RWPE2 (cell line): ENCODE data around the gene NUFIP2.
"Not testable (repeated sequence)": the region's sequence is repeated elsewhere in the genome, so short reads cannot be mapped to it uniquely, and the experiment has no call there.

Experiments used
- ATAC-seq: fragments of 200-7000 bp; cut with Tn5 transposase; 3 replicates; pipeline ENCODE4 v1.9.1; 2021; ENCODE audit warnings: low read depth
- DNase-seq: peaks from one replicate; pipeline ENCODE4 v3.0.0-alpha.2; 2020; ENCODE audit warnings: low spot score
- H3K27ac ChIP-seq: fragments of 450-650 bp; 2 replicates; pipeline ENCODE4 v1.5.1; 2017; ENCODE audit warnings: mild to moderate bottlenecking; ENCODE audit not compliant: poor library complexity, severe bottlenecking
- H3K27me3 ChIP-seq: fragments of 250-450 bp; sonication (Bioruptor Pico); 2 replicates; pipeline ENCODE4 v1.5.1; 2021; ENCODE audit warnings: mild to moderate bottlenecking, moderate library complexity; ENCODE audit not compliant: insufficient read depth, poor library complexity, severe bottlenecking
- H3K36me3 ChIP-seq: fragments of 250-450 bp; sonication (Bioruptor Pico); 2 replicates; pipeline ENCODE4 v1.5.1; 2020; ENCODE audit warnings: low read depth, mild to moderate bottlenecking, moderate library complexity
- H3K4me1 ChIP-seq: fragments of 250-450 bp; sonication (Bioruptor Pico); 2 replicates; pipeline ENCODE4 v1.5.1; 2021; ENCODE audit warnings: mild to moderate bottlenecking, moderate library complexity; ENCODE audit not compliant: insufficient read depth, poor library complexity, severe bottlenecking
- H3K4me3 ChIP-seq: fragments of 250-450 bp; sonication (Bioruptor Pico); 2 replicates; pipeline ENCODE4 v1.5.1; 2021; ENCODE audit warnings: mild to moderate bottlenecking, moderate library complexity; ENCODE audit not compliant: severe bottlenecking
- H3K9me3 ChIP-seq: fragments of 250-450 bp; sonication (Bioruptor Pico); 2 replicates; pipeline ENCODE4 v1.5.1; 2021; ENCODE audit warnings: mild to moderate bottlenecking, moderate library complexity; ENCODE audit not compliant: severe bottlenecking
- CTCF ChIP-seq: fragments of 450-650 bp; IDR thresholded peaks from one replicate; pipeline ENCODE4 v1.5.1; 2017; ENCODE audit warnings: mild to moderate bottlenecking, moderate library complexity; ENCODE audit not compliant: poor library complexity, severe bottlenecking

The NUFIP2 gene

GRCh38 chr17:29283496-29283895 is 10.5 kb downstream of the NUFIP2 start:
- Histone ChIP-seq H3K36me3 (peaks cover 96% of the 10 kb centered on the region), H3K4me3 (no peak overlapping the region), H3K27me3 (no peaks in the 10 kb centered on the region), H3K9me3 (no peaks in the 10 kb centered on the region), H3K4me1 (no peaks in the 10 kb centered on the region), H3K27ac (no peak overlapping the region)
- no peak for DNase-seq
- ATAC-seq = no peak
- TF ChIP-seq CTCF = peak; percentile 29

GRCh38 chr17:29279397-29280070 is 14.4 kb downstream of the NUFIP2 start:
- Histone ChIP-seq H3K9me3 (no peaks in the 10 kb centered on the region), H3K27ac (no peak overlapping the region), H3K27me3 (no peaks in the 10 kb centered on the region), H3K4me1 (no peaks in the 10 kb centered on the region), H3K4me3 (no peak overlapping the region), H3K36me3 (peaks cover 96% of the 10 kb centered on the region)
- no peak for TF ChIP-seq CTCF
- ATAC-seq (no peak), DNase-seq (no peak)

GRCh38 chr17:29278692-29279091 is 15.3 kb downstream of the NUFIP2 start:
- no peaks in the 10 kb centered on the region for H3K9me3 ChIP-seq
- H3K4me3 ChIP-seq = no peak overlapping the region
- H3K4me1 ChIP-seq = no peaks in the 10 kb centered on the region
- TF ChIP-seq CTCF = no peak
- peaks cover 98% of the 10 kb centered on the region for H3K36me3 ChIP-seq
- no peaks in the 10 kb centered on the region for H3K27me3 ChIP-seq
- DNase-seq (no peak), ATAC-seq (no peak)
- no peak overlapping the region for H3K27ac ChIP-seq

- Histone ChIP-seq H3K9me3 (no peaks in the 10 kb centered on the region), H3K4me3 (no peak overlapping the region), H3K36me3 (peaks cover 89% of the 10 kb centered on the region), H3K27ac (no peak overlapping the region), H3K4me1 (no peaks in the 10 kb centered on the region), H3K27me3 (no peaks in the 10 kb centered on the region)
- ATAC-seq (no peak), DNase-seq (no peak)
- TF ChIP-seq CTCF = no peak
Observed at GRCh38 chr17:29273924-29274323, 20.0 kb downstream of the NUFIP2 start.

GRCh38 chr17:29271980-29272379 is 22.0 kb downstream of the NUFIP2 start:
- not testable (repeated sequence) for H3K27ac ChIP-seq, H3K27me3 ChIP-seq, H3K4me1 ChIP-seq, H3K9me3 ChIP-seq, ATAC-seq, H3K4me3 ChIP-seq, DNase-seq
- H3K36me3 ChIP-seq = peaks cover 89% of the 10 kb centered on the region
